H1 (cell line): ENCODE measurements around the gene ACTN2. TPM values are rescaled to one million over a fixed set of nuclear protein-coding genes. Genes with fewer than 3 reads are reported as not detected.

ENCODE experiments used
- CTCF ChIA-PET: fragments of 300-600 bp; sonication (Branson Sonifier 250); formaldehyde crosslinking; loops from one replicate; lab custom pipeline; 2021; ENCODE audit not compliant: partially characterized antibody; lab: Charles Lee
- POLR2A ChIA-PET: fragments of 300-600 bp; sonication (Branson Sonifier 250); formaldehyde crosslinking; loops from one replicate; lab custom pipeline; 2021; ENCODE audit warnings: inconsistent platforms; ENCODE audit not compliant: partially characterized antibody; lab: Charles Lee
- DNase-seq, 2 experiments: peaks; one replicate each; pipeline versions ENCODE4 v3.0.0 to v3.0.0-alpha.2; 2010 to 2022; ENCODE audit warnings: low spot score in 2 of 2, low read depth in 1 of 2, mixed read lengths in 1 of 2
- FAIRE-seq: peaks from 2 replicates; lab custom pipeline; 2011; peaks lifted over from hg19 to GRCh38; lab: Jason Lieb, UNC
- H2AFZ ChIP-seq: 2 replicates; pipeline ENCODE4 v1.8.1; 2012; ENCODE audit warnings: low read length, inconsistent platforms
- H2AK5ac ChIP-seq: 2 replicates; pipeline ENCODE4 v1.6.1; 2013; ENCODE audit warnings: low read depth, low read length
- H2BK120ac ChIP-seq: replicated peaks from 2 replicates; pipeline ENCODE3; 2013; ENCODE audit warnings: low read depth, low read length, inconsistent platforms
- H2BK12ac ChIP-seq: 2 replicates; pipeline ENCODE4 v1.6.1; 2013; ENCODE audit warnings: low read depth, low read length
- H2BK15ac ChIP-seq: 2 replicates; pipeline ENCODE4 v1.6.1; 2013; ENCODE audit warnings: low read length
- H2BK20ac ChIP-seq: 2 replicates; pipeline ENCODE4 v1.6.1; 2013; ENCODE audit warnings: low read length
- H2BK5ac ChIP-seq: 2 replicates; pipeline ENCODE4 v1.6.1; 2013; ENCODE audit warnings: low read depth, low read length
- H3K14ac ChIP-seq: 2 replicates; pipeline ENCODE4 v1.6.1; 2013; ENCODE audit warnings: inconsistent platforms; ENCODE audit not compliant: insufficient read length
- H3K18ac ChIP-seq: 2 replicates; pipeline ENCODE4 v1.6.1; 2013; ENCODE audit warnings: low read length; ENCODE audit errors: extremely low read depth
- H3K23ac ChIP-seq: 2 replicates; pipeline ENCODE4 v1.6.1; 2013; ENCODE audit warnings: inconsistent platforms; ENCODE audit not compliant: insufficient read length
- H3K23me2 ChIP-seq: 2 replicates; pipeline ENCODE4 v1.6.1; 2013; ENCODE audit warnings: low read depth, low read length
- H3K27ac ChIP-seq: 2 replicates; pipeline ENCODE4 v1.6.1; 2011; ENCODE audit warnings: low read depth, low read length, inconsistent platforms
- H3K27me3 ChIP-seq, 4 experiments: replicated peaks in 1 of 4; 1 replicate in 1 of 4; 2 replicates in 3 of 4; pipeline versions ENCODE4 v1.6.1 to v1.8.1; 2011 to 2013; ENCODE audit warnings: low read length in 3 of 4, mild to moderate bottlenecking in 3 of 4, inconsistent platforms in 2 of 4, mixed read lengths in 2 of 4, moderate library complexity in 1 of 4; ENCODE audit not compliant: control insufficient read depth in 3 of 4, insufficient read depth in 3 of 4; ENCODE audit errors: extremely low read depth in 1 of 4
- H3K36me3 ChIP-seq, 4 experiments: 2 replicates each; pipeline versions ENCODE4 v1.6.1 to v1.8.1; 2011 to 2013; ENCODE audit warnings: mild to moderate bottlenecking in 4 of 4, low read length in 3 of 4, moderate library complexity in 2 of 4, control low read depth in 1 of 4, inconsistent platforms in 1 of 4; ENCODE audit not compliant: insufficient read depth in 4 of 4, control insufficient read depth in 2 of 4
- H3K4ac ChIP-seq: replicated peaks from 2 replicates; pipeline ENCODE3; 2013; ENCODE audit warnings: low read length, low read depth, mixed read lengths, inconsistent platforms; ENCODE audit not compliant: insufficient read length
- H3K4me1 ChIP-seq, 4 experiments: replicated peaks in 1 of 4; 1 replicate in 1 of 4; 2 replicates in 3 of 4; pipeline versions ENCODE4 v1.6.1 to v1.8.1; 2011 to 2013; ENCODE audit warnings: low read length in 3 of 4, inconsistent platforms in 2 of 4, mixed read lengths in 1 of 4; ENCODE audit not compliant: insufficient read depth in 4 of 4, control insufficient read depth in 3 of 4
- H3K4me2 ChIP-seq, 2 experiments: 2 replicates each; pipeline versions ENCODE4 v1.6.1 to v1.8.1; 2011 to 2013; ENCODE audit warnings: low read depth in 2 of 2, low read length in 2 of 2, control low read depth in 1 of 2, inconsistent platforms in 1 of 2, mild to moderate bottlenecking in 1 of 2; ENCODE audit not compliant: insufficient read depth in 1 of 2
- H3K4me3 ChIP-seq, 4 experiments: fragments of 200-600, 300-600 bp in 1 of 4; sonication (generic), shearing (Covaris generic), sonication (Bioruptor Twin) in 1 of 4; 2 replicates each; pipeline versions ENCODE4 v1.5.1 to v1.8.1; 2011 to 2016; ENCODE audit warnings: low read length in 4 of 4, low read depth in 3 of 4, control low read depth in 2 of 4, inconsistent platforms in 2 of 4, mild to moderate bottlenecking in 2 of 4, mixed read lengths in 1 of 4, moderate library complexity in 1 of 4; ENCODE audit not compliant: insufficient read depth in 2 of 4; ENCODE audit errors: extremely low read depth in 1 of 4
- H3K56ac ChIP-seq: replicated peaks from 2 replicates; pipeline ENCODE3; 2013; ENCODE audit warnings: low read depth, mild to moderate bottlenecking, mixed read lengths, low read length, inconsistent platforms; ENCODE audit not compliant: insufficient read length
- H3K79me1 ChIP-seq: 2 replicates; pipeline ENCODE4 v1.6.1; 2013; ENCODE audit warnings: low read depth, low read length, control low read depth
- H3K79me2 ChIP-seq, 2 experiments: 2 replicates each; pipeline versions ENCODE4 v1.6.1 to v1.8.1; 2012 to 2013; ENCODE audit warnings: low read length in 2 of 2, mild to moderate bottlenecking in 2 of 2, inconsistent platforms in 1 of 2; ENCODE audit not compliant: insufficient read depth in 2 of 2, control insufficient read depth in 1 of 2
- H3K9ac ChIP-seq, 4 experiments: replicated peaks in 1 of 4; 1 replicate in 1 of 4; 2 replicates in 3 of 4; pipeline versions ENCODE4 v1.6.1 to v1.8.1; 2011 to 2013; ENCODE audit warnings: low read depth in 3 of 4, low read length in 3 of 4, control low read depth in 2 of 4, mild to moderate bottlenecking in 2 of 4, moderate library complexity in 2 of 4, inconsistent platforms in 1 of 4; ENCODE audit errors: extremely low read depth in 1 of 4
- H3K9me3 ChIP-seq, 2 experiments: 2 replicates each; pipeline versions ENCODE4 v1.6.1 to v1.8.1; 2012 to 2013; ENCODE audit warnings: mild to moderate bottlenecking in 2 of 2, moderate library complexity in 2 of 2, control low read depth in 1 of 2, inconsistent platforms in 1 of 2, low read depth in 1 of 2, low read length in 1 of 2, mixed read lengths in 1 of 2; ENCODE audit not compliant: insufficient read depth in 2 of 2
- H4K20me1 ChIP-seq, 2 experiments: replicated peaks in 1 of 2; 2 replicates each; pipeline versions ENCODE3 to v1.8.1; 2011 to 2013; ENCODE audit warnings: inconsistent platforms in 2 of 2, low read length in 2 of 2, mild to moderate bottlenecking in 1 of 2; ENCODE audit not compliant: insufficient read depth in 2 of 2, control insufficient read depth in 1 of 2
- H4K5ac ChIP-seq: 2 replicates; pipeline ENCODE4 v1.6.1; 2013; ENCODE audit warnings: low read length, low read depth, mixed read lengths, inconsistent platforms; ENCODE audit not compliant: insufficient read length
- H4K8ac ChIP-seq: 2 replicates; pipeline ENCODE4 v1.8.0; 2013; ENCODE audit warnings: mild to moderate bottlenecking, moderate library complexity, low read length, inconsistent platforms; ENCODE audit not compliant: insufficient read depth; ENCODE audit errors: extremely low read depth
- H4K91ac ChIP-seq: replicated peaks from 2 replicates; pipeline ENCODE3; 2013; ENCODE audit warnings: low read length, mixed read lengths, inconsistent platforms; ENCODE audit not compliant: insufficient read length
- CBX5 ChIP-seq: fragments of 300-800, 300-1000 bp; sonication (generic); IDR thresholded peaks from 2 replicates; pipeline ENCODE4 v1.7.1; 2016; ENCODE audit warnings: antibody characterized with exemption, low read length, low read depth
- EP300 ChIP-seq, 2 experiments: IDR thresholded peaks; 1 replicate in 1 of 2; 2 replicates in 1 of 2; pipeline ENCODE4 v1.6.1; 2011 to 2012; ENCODE audit warnings: low read depth in 2 of 2, low read length in 2 of 2, mild to moderate bottlenecking in 2 of 2, borderline replicate concordance in 1 of 2, inconsistent platforms in 1 of 2, moderate library complexity in 1 of 2
- KDM5A ChIP-seq: fragments of 200-600 bp; IDR thresholded peaks from 2 replicates; pipeline ENCODE4 v1.7.1; 2012; ENCODE audit warnings: mild to moderate bottlenecking, low read length, inconsistent platforms, mixed read lengths
- POU5F1 ChIP-seq: IDR thresholded peaks from 2 replicates; pipeline ENCODE4 v1.6.1; 2011; ENCODE audit warnings: low read depth, mild to moderate bottlenecking, low read length, moderate library complexity
- RAD21 ChIP-seq, 2 experiments: IDR thresholded peaks in 1 of 2; conservative IDR thresholded peaks in 1 of 2; 2 replicates each; pipeline ENCODE4 v1.6.1; 2011; ENCODE audit warnings: low read depth in 2 of 2, low read length in 2 of 2, improper control_type of control experiment in 1 of 2, inconsistent platforms in 1 of 2, mild to moderate bottlenecking in 1 of 2, moderate library complexity in 1 of 2
- RBBP5 ChIP-seq: IDR thresholded peaks from 2 replicates; pipeline ENCODE4 v1.7.1; 2012; ENCODE audit warnings: low read depth, mild to moderate bottlenecking, inconsistent platforms, low read length, moderate library complexity, borderline replicate concordance
- RFX5 ChIP-seq: IDR thresholded peaks from 2 replicates; pipeline ENCODE4 v1.6.1; 2011; ENCODE audit warnings: low read depth, low read length, improper control_type of control experiment, borderline replicate concordance
- RNF2 ChIP-seq: fragments of 200-900, 300-1000 bp; sonication (generic); IDR thresholded peaks from 2 replicates; pipeline ENCODE4 v1.7.1; 2016; ENCODE audit warnings: borderline replicate concordance, low read depth, mild to moderate bottlenecking, antibody characterized with exemption, low read length; ENCODE audit not compliant: poor library complexity, severe bottlenecking; ENCODE audit errors: missing control alignments
- SIN3A ChIP-seq, 2 experiments: IDR thresholded peaks in 1 of 2; conservative IDR thresholded peaks in 1 of 2; 2 replicates each; pipeline ENCODE4 v1.6.1; 2011 to 2012; ENCODE audit warnings: low read length in 2 of 2, improper control_type of control experiment in 1 of 2, low read depth in 1 of 2, mild to moderate bottlenecking in 1 of 2
- TBP ChIP-seq: IDR thresholded peaks from 2 replicates; pipeline ENCODE4 v1.6.1; 2011; ENCODE audit warnings: low read depth, low read length, improper control_type of control experiment
- WGBS, 2 experiments: shearing (Covaris generic) in 1 of 2; methylation state at CpG; one replicate each; pipeline versions ENCODE4 v1.1.6 to v1.1.7; 2013 to 2015; ENCODE audit warnings: low lambda C conversion rate in 2 of 2, mixed read lengths in 2 of 2, inconsistent platforms in 1 of 2, low coverage in 1 of 2, missing lambda C conversion rate in 1 of 2; ENCODE audit not compliant: insufficient replicate concordance in 2 of 2, insufficient coverage in 1 of 2, insufficient read length in 1 of 2; ENCODE audit errors: extremely low coverage in 1 of 2, missing lambda C conversion rate in 1 of 2; 5-methylcytosine and 5-hydroxymethylcytosine counted together
- polyA plus RNA-seq, 7 experiments: library from polyadenylated mRNA; depleted of rRNA in 3 of 7; stranded (reverse) in 5 of 7; unstranded in 2 of 7; fragments of >200 nt in 5 of 7; fragments of 200-250 nt in 2 of 7; gene quantifications; 1 replicate in 5 of 7; 2 replicates in 1 of 7; 4 replicates in 1 of 7; pipeline versions ENCODE4 v1.2.1 to v1.2.3, GENCODE V29; 2011 to 2013; ENCODE audit warnings: missing spikeins in 2 of 7, mixed read lengths in 2 of 7
- total RNA-seq: library from RNA; stranded (reverse); fragmentation: NEBNext Ultra II Directional; extraction: Animal tissue kit (Norgen Biotek cat#: 25700); gene quantifications from 2 replicates; pipeline ENCODE4 v1.2.1, GENCODE V29; 2021
- TF ChIP-seq, protein P1 (sequence below): IDR thresholded peaks from 2 replicates; pipeline ENCODE4 v1.6.1; 2012; ENCODE audit warnings: inconsistent platforms

ACTN2 gene
- total and polyA plus RNA-seq, 2 of the 8 experiments (the other 6 are each of a cell fraction or from before 2014, with no cell fraction given), result 1.9 to 4.1 TPM

DNA sequence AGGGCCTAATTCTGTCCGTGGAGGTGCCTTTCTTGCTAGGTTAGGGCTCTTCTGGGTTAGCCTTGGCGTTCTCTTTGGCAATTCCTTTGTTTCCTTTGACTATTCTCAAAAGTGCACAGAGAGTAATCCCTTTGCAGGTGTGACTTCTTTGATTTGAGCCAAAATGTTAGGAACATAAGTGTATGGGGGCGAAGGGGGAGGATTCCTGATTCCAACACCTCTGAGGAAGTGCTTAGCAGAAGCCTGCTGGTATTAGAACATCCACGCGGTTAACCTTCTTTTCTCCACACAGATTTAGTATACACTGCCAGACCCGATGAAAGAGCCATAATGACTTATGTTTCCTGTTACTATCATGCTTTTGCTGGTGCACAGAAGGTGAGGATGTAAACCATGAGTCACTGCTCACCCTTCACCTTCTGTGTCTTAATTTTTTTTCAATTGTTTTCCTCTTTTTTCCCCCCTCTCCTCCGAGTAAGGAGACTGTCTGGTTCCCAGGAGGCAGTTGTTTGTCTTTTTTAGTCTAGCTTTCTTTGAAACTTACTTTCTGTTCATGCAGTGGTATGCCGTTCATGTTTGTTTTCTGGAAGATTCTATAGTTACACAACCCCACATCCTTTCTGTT is 48.0 kb downstream of the ACTN2 start:
- H3K79me2 ChIP-seq, result no peaks in the 10 kb centered on the region
- no peaks in the 10 kb centered on the region for H3K27me3 ChIP-seq
- no peak overlapping the region for H3K56ac ChIP-seq
- no peak overlapping the region for H3K4ac ChIP-seq
- no peak overlapping the region for H3K14ac ChIP-seq
- 93% methylated on average over 8 of the region's 8 CpGs; no CpG with 5 or more reads in 1 of the 2 experiments for WGBS, 2 experiments
- no peak overlapping the region for H4K91ac ChIP-seq
- no peaks in the 10 kb centered on the region; a peak in 1 of 7 replicates for H3K4me1 ChIP-seq
- H2BK5ac ChIP-seq, result no peak overlapping the region
- H3K27ac ChIP-seq, result no peak overlapping the region
- H2BK15ac ChIP-seq, result no peak overlapping the region
- DNase-seq, result no peak
- no peaks in the 10 kb centered on the region for H3K23me2 ChIP-seq
- no peak overlapping the region for H4K8ac ChIP-seq
- H2AK5ac ChIP-seq, result no peak overlapping the region
- H3K79me1 ChIP-seq, result no peaks in the 10 kb centered on the region
- no peaks in the 10 kb centered on the region for H3K36me3 ChIP-seq
- ChIA-PET CTCF (no interaction called here), POLR2A (no interaction called here)
- H3K4me3 ChIP-seq, result no peak overlapping the region
- H2BK20ac ChIP-seq, result no peak overlapping the region
- H2BK12ac ChIP-seq, result no peak overlapping the region
- no peaks in the 10 kb centered on the region for H4K20me1 ChIP-seq
- no peak for FAIRE-seq
- no peak overlapping the region for H3K9ac ChIP-seq
- no peak overlapping the region for H2AFZ ChIP-seq
- no peak overlapping the region for H3K4me2 ChIP-seq
- no peak overlapping the region for H3K23ac ChIP-seq
- no peak overlapping the region for H4K5ac ChIP-seq
- H3K9me3 ChIP-seq, result no peaks in the 10 kb centered on the region
- H2BK120ac ChIP-seq, result no peak overlapping the region
- H3K18ac ChIP-seq, result no peak overlapping the region
- TF ChIP-seq RFX5 (no peak), RNF2 (no peak), RAD21 (IDR thresholded peaks at IDR 0.05 in 1 of 2, conservative IDR thresholded peaks at IDR 0.05 in 1 of 2; ENCODE audit: low read depth in 2 of 2, low read length in 2 of 2) (no peak), RBBP5 (no peak), CBX5 (no peak), TBP (no peak), POU5F1 (no peak), EP300 (IDR thresholded peaks at IDR 0.05; ENCODE audit: borderline replicate concordance in 1 of 2, low read depth in 2 of 2, low read length in 2 of 2) (no peak), SIN3A (conservative IDR thresholded peaks at IDR 0.05 in 1 of 2, IDR thresholded peaks at IDR 0.05 in 1 of 2; ENCODE audit: low read depth in 1 of 2, low read length in 2 of 2) (no peak), KDM5A (no peak)
- TF ChIP-seq, protein P1, sequence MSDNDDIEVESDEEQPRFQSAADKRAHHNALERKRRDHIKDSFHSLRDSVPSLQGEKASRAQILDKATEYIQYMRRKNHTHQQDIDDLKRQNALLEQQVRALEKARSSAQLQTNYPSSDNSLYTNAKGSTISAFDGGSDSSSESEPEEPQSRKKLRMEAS, result no peak
